Measurements from ENCODE around the gene DENND2C. TPM values are rescaled to one million over a fixed set of nuclear protein-coding genes. Genes with fewer than 3 reads are reported as not detected.

DENND2C gene
- total and polyA plus RNA-seq, 4 donors, result 1.7 to 9.3 (median 3.3) TPM

DNA sequence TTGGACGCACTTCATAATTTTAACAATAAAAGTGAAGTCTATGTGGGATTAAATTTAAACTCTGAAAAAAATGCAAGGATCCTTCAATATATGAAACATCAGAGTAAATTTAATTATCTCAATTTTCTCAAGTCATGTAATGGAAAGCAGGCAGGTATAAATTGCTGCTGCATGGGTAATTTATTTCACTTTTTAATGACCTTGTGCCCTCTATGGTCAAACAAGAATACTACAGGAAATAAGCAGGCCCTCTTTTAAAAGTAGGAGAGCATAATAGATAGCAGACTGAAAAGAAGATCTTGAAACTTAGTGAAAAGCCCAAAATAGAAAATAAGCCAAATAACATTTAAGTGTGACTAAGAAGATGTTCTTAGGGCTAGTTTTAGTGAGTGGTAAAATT, 111.3 kb downstream of the DENND2C start:
- Histone ChIP-seq H3K36me3 (ENCODE audit: control insufficient read depth, insufficient read depth, low read length) (no peaks in the 10 kb centered on the region), H3K9me3 (ENCODE audit: control insufficient read depth, insufficient read depth, low read length) (no peaks in the 10 kb centered on the region), H3K4me1 (ENCODE audit: control insufficient read depth, insufficient read depth, low read length) (no peaks in the 10 kb centered on the region), H3K27me3 (ENCODE audit: control insufficient read depth, insufficient read depth, low read length) (no peaks in the 10 kb centered on the region), H3K27ac (ENCODE audit: low read depth, low read length) (no peak overlapping the region), H3K4me3 (ENCODE audit: low read depth, low read length) (no peak overlapping the region)
- peak in 1 of 6 donors; percentile 32 for DNase-seq (ENCODE audit: low read depth in 4 of 6, low spot score in 6 of 6)
- WGBS (ENCODE audit: insufficient coverage), result no CpG with 5 or more reads among the region's 1 CpG

- H3K27me3 ChIP-seq (ENCODE audit: control insufficient read depth, insufficient read depth, low read length), result no peaks in the 10 kb centered on the region
- no peaks in the 10 kb centered on the region for H3K36me3 ChIP-seq (ENCODE audit: control insufficient read depth, insufficient read depth, low read length)
- no peak overlapping the region for H3K27ac ChIP-seq (ENCODE audit: low read depth, low read length)
- 93% methylated on average over 2 of the region's 2 CpGs for WGBS (ENCODE audit: insufficient coverage)
- no peaks in the 10 kb centered on the region for H3K4me1 ChIP-seq (ENCODE audit: control insufficient read depth, insufficient read depth, low read length)
- H3K9me3 ChIP-seq (ENCODE audit: control insufficient read depth, insufficient read depth, low read length), result no peaks in the 10 kb centered on the region
- DNase-seq (ENCODE audit: low read depth in 4 of 6, low spot score in 6 of 6), result no peak
- no peak overlapping the region for H3K4me3 ChIP-seq (ENCODE audit: low read depth, low read length)
Observed at GRCh38 chr1:114554577-114554976, 115.3 kb downstream of the DENND2C start.

DNA sequence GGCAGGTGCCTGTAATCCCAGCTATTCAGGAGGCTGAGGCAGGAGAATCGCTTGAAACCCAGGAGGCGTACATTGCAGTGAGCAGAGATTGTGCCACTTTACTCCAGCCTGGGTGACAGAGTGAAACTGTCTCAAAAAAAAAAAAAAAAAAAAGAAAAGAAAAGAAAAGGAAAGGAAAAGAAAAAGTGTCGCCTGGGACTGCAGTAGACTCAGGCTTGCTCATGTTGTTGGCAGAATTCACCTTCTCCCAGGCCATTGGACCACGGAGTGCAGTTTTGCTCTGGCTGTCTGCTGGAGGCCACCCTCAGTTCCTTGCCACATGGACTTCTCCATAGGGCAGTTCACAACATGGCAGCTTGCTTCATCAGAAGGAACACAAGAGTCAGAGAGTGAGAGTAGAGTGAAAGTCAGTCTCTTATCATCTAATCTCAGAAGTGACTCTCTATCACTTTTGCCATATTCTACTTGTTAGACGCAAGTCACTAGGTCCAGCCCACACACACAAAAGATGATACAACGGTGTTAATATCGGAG, 117.7 kb downstream of the DENND2C start:
- H3K27me3 ChIP-seq (ENCODE audit: control insufficient read depth, insufficient read depth, low read length), result no peaks in the 10 kb centered on the region
- no peaks in the 10 kb centered on the region for H3K36me3 ChIP-seq (ENCODE audit: control insufficient read depth, insufficient read depth, low read length)
- no peak overlapping the region for H3K4me3 ChIP-seq (ENCODE audit: low read depth, low read length)
- no peaks in the 10 kb centered on the region for H3K4me1 ChIP-seq (ENCODE audit: control insufficient read depth, insufficient read depth, low read length)
- 98% methylated on average over 5 of the region's 7 CpGs for WGBS (ENCODE audit: insufficient coverage)
- no peak overlapping the region for H3K27ac ChIP-seq (ENCODE audit: low read depth, low read length)
- DNase-seq (ENCODE audit: low read depth in 4 of 6, low spot score in 6 of 6), result no peak
- no peaks in the 10 kb centered on the region for H3K9me3 ChIP-seq (ENCODE audit: control insufficient read depth, insufficient read depth, low read length)

GRCh38 chr1:114551400-114551799, 118.4 kb downstream of the DENND2C start:
- Histone ChIP-seq H3K36me3 (ENCODE audit: control insufficient read depth, insufficient read depth, low read length) (no peaks in the 10 kb centered on the region), H3K27me3 (ENCODE audit: control insufficient read depth, insufficient read depth, low read length) (no peaks in the 10 kb centered on the region), H3K27ac (ENCODE audit: low read depth, low read length) (no peak overlapping the region), H3K4me1 (ENCODE audit: control insufficient read depth, insufficient read depth, low read length) (no peaks in the 10 kb centered on the region), H3K4me3 (ENCODE audit: low read depth, low read length) (no peak overlapping the region), H3K9me3 (ENCODE audit: control insufficient read depth, insufficient read depth, low read length) (no peaks in the 10 kb centered on the region)
- WGBS (ENCODE audit: insufficient coverage), result no CpG with 5 or more reads among the region's 4 CpGs
- no peak for DNase-seq (ENCODE audit: low read depth in 4 of 6, low spot score in 6 of 6)

DNA sequence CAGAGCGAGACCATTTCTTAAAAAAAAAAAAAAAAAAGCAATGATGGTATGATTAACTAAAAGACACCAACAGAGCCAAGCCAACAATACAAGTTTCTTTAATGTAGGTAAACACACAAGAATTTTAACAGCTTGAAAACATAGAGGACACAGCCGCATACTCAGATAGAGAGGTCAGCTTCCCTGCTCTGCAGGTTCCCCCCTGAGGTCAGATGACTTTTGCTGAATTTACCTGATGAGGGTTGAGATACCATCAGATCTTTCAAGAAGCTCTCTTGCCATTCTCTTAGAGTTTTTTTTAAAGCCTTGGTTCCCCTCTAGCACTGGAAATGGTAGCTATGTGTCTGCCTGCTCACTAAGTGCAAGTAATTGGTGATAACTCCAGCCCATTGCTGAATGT, 119.5 kb downstream of the DENND2C start:
- Histone ChIP-seq H3K4me1 (ENCODE audit: control insufficient read depth, insufficient read depth, low read length) (no peaks in the 10 kb centered on the region), H3K36me3 (ENCODE audit: control insufficient read depth, insufficient read depth, low read length) (no peaks in the 10 kb centered on the region), H3K27me3 (ENCODE audit: control insufficient read depth, insufficient read depth, low read length) (no peaks in the 10 kb centered on the region), H3K4me3 (ENCODE audit: low read depth, low read length) (no peak overlapping the region), H3K27ac (ENCODE audit: low read depth, low read length) (no peak overlapping the region), H3K9me3 (ENCODE audit: control insufficient read depth, insufficient read depth, low read length) (no peaks in the 10 kb centered on the region)
- DNase-seq (ENCODE audit: low read depth in 4 of 6, low spot score in 6 of 6), result no peak
- no CpG with 5 or more reads among the region's 2 CpGs for WGBS (ENCODE audit: insufficient coverage)

GRCh38 chr1:114549137-114549536, 120.7 kb downstream of the DENND2C start:
- Histone ChIP-seq H3K9me3 (ENCODE audit: control insufficient read depth, insufficient read depth, low read length) (no peaks in the 10 kb centered on the region), H3K36me3 (ENCODE audit: control insufficient read depth, insufficient read depth, low read length) (no peaks in the 10 kb centered on the region), H3K4me1 (ENCODE audit: control insufficient read depth, insufficient read depth, low read length) (no peaks in the 10 kb centered on the region), H3K27me3 (ENCODE audit: control insufficient read depth, insufficient read depth, low read length) (no peaks in the 10 kb centered on the region), H3K4me3 (ENCODE audit: low read depth, low read length) (no peak overlapping the region), H3K27ac (ENCODE audit: low read depth, low read length) (no peak overlapping the region)
- no CpG with 5 or more reads among the region's 4 CpGs for WGBS (ENCODE audit: insufficient coverage)
- no peak for DNase-seq (ENCODE audit: low read depth in 4 of 6, low spot score in 6 of 6)

DNA sequence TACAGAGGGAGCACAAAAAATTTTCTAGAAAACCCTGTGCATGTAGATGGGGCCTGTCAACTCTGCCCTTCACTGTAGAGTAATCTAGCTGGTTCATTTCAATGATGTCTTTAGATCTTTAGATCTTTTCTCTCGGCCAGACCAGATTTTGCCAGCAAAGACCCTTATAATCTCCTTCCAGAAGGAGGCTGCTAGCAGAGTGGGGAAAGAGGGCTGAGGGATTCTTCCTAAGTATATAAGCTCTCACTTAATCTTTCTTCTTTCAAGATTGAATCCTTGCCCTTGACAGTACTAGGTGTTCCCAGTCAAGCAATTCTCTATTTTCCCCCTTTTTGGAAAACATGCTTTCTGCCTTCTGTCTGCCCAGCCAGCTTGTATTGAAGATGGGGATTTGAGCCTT, 122.8 kb downstream of the DENND2C start:
- no CpG with 5 or more reads among the region's 1 CpG for WGBS (ENCODE audit: insufficient coverage)
- no peaks in the 10 kb centered on the region for H3K9me3 ChIP-seq (ENCODE audit: control insufficient read depth, insufficient read depth, low read length)
- no peaks in the 10 kb centered on the region for H3K27me3 ChIP-seq (ENCODE audit: control insufficient read depth, insufficient read depth, low read length)
- no peak overlapping the region for H3K27ac ChIP-seq (ENCODE audit: low read depth, low read length)
- no peak overlapping the region for H3K4me3 ChIP-seq (ENCODE audit: low read depth, low read length)
- DNase-seq (ENCODE audit: low read depth in 4 of 6, low spot score in 6 of 6), result no peak
- no peaks in the 10 kb centered on the region for H3K36me3 ChIP-seq (ENCODE audit: control insufficient read depth, insufficient read depth, low read length)
- no peaks in the 10 kb centered on the region for H3K4me1 ChIP-seq (ENCODE audit: control insufficient read depth, insufficient read depth, low read length)

GRCh38 chr1:114545796-114546195, 124.1 kb downstream of the DENND2C start:
- H3K27me3 ChIP-seq (ENCODE audit: control insufficient read depth, insufficient read depth, low read length), result no peaks in the 10 kb centered on the region
- H3K4me1 ChIP-seq (ENCODE audit: control insufficient read depth, insufficient read depth, low read length), result no peaks in the 10 kb centered on the region
- no peak for DNase-seq (ENCODE audit: low read depth in 4 of 6, low spot score in 6 of 6)
- no peaks in the 10 kb centered on the region for H3K9me3 ChIP-seq (ENCODE audit: control insufficient read depth, insufficient read depth, low read length)
- 100% methylated on average over 1 of the region's 2 CpGs for WGBS (ENCODE audit: insufficient coverage)
- H3K27ac ChIP-seq (ENCODE audit: low read depth, low read length), result no peak overlapping the region
- H3K4me3 ChIP-seq (ENCODE audit: low read depth, low read length), result no peak overlapping the region
- no peaks in the 10 kb centered on the region for H3K36me3 ChIP-seq (ENCODE audit: control insufficient read depth, insufficient read depth, low read length)

DNA sequence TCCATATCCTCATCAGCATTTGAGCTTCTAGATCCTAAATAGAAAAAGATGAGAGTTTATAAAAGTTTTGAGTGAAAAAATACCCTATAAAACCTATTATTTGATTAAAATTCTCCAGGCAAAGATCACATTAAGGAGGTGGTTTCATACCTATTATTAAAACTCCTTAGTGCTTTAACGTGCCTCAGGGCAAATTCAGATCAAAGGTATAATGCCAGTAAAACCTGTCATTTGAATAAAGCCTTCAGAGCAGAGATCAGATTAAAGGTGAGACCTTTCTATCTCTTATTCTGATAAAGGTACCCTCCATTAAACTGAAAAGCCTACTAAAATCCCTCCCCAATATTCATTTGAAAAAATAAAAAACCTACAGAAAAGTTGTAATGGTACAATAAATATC, 124.5 kb downstream of the DENND2C start:
- DNase-seq (ENCODE audit: low read depth in 4 of 6, low spot score in 6 of 6), result no peak
- no CpG with 5 or more reads among the region's 1 CpG for WGBS (ENCODE audit: insufficient coverage)
- H3K4me1 ChIP-seq (ENCODE audit: control insufficient read depth, insufficient read depth, low read length), result no peaks in the 10 kb centered on the region

DNA sequence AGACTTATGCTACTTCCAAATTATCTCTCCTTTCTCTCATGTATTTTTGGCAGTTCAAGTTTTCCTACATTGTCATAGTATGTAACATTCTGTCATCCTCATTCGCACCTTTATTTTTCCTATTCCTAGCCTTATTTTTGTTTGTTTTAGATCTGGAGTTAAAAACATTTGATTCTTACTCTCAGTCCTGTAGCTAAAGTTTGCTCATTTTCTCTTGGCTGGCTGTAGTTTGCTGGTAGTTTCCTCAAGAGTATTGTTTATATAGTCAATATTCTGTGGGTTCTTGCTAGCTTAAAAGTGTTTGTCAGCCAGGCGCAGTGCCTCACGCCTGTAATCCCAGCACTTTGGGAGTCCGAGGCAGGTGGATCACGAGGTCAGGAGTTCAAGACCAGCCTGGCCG, 129.0 kb downstream of the DENND2C start:
- DNase-seq (ENCODE audit: low read depth in 4 of 6, low spot score in 6 of 6), result no peak
- Histone ChIP-seq H3K27ac (ENCODE audit: low read depth, low read length) (no peak overlapping the region), H3K4me1 (ENCODE audit: control insufficient read depth, insufficient read depth, low read length) (no peaks in the 10 kb centered on the region), H3K9me3 (ENCODE audit: control insufficient read depth, insufficient read depth, low read length) (no peaks in the 10 kb centered on the region), H3K4me3 (ENCODE audit: low read depth, low read length) (no peak overlapping the region), H3K27me3 (ENCODE audit: control insufficient read depth, insufficient read depth, low read length) (no peaks in the 10 kb centered on the region), H3K36me3 (ENCODE audit: control insufficient read depth, insufficient read depth, low read length) (no peaks in the 10 kb centered on the region)
- WGBS (ENCODE audit: insufficient coverage), result 0% methylated on average over 1 of the region's 6 CpGs

More for the DNA sequence above, 124.5 kb downstream of the DENND2C start:
- Histone ChIP-seq H3K36me3 (ENCODE audit: control insufficient read depth, insufficient read depth, low read length) (no peaks in the 10 kb centered on the region), H3K4me3 (ENCODE audit: low read depth, low read length) (no peak overlapping the region), H3K27ac (ENCODE audit: low read depth, low read length) (no peak overlapping the region), H3K9me3 (ENCODE audit: control insufficient read depth, insufficient read depth, low read length) (no peaks in the 10 kb centered on the region), H3K27me3 (ENCODE audit: control insufficient read depth, insufficient read depth, low read length) (no peaks in the 10 kb centered on the region)
